ENCODE measurements around the gene CNOT3. TPM values are rescaled to one million over a fixed set of nuclear protein-coding genes. Genes with fewer than 3 reads are reported as not detected.

Gene CNOT3
- total and polyA plus RNA-seq, 2 of the 13 experiments (the other 11 are each of a cell fraction or from before 2014, with no cell fraction given), result 4.3 to 5.8 TPM

DNA sequence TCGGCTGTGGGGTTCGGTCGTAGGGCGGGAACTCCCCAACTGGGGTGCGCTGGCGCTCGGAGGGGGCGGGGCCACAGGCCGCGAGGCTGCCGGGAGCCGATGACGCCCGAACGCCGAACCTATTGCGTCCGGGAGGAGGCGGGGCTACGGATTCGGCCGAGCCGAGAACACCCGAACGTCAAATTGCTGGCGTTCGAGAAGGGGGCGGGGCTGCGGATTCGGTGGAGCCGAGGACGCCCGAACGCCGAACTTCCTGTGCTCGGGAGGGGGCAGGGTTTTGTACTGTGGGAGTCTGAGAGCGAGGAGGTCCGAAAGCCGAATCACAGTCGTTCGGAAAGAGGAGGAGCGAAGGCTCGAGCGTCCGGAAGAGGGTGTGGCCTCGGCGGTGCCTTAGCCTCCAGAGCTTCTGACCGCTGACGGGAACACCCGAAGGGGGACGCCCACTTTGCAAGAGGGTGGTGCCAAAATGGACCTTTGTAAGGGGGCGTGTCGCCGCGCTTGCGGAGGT, 53.0 kb downstream of the CNOT3 start (continued):
- TF ChIP-seq SIN3A (IDR thresholded peaks at IDR 0.05; ENCODE audit: borderline replicate concordance, low read depth, low read length) (peak; percentile 65; the same call in 1 of the 2 replicates), EZH2 (conservative IDR thresholded peaks at IDR 0.05; ENCODE audit: low read depth, low read length) (no peak), NR2C2 (CRISPR knock-in tag; IDR thresholded peaks at IDR 0.05; ENCODE audit: borderline replicate concordance) (0 out of 2 replicates have a peak, but pooled peaks have one; percentile 32), SP5 (CRISPR knock-in tag; IDR thresholded peaks at IDR 0.05; ENCODE audit: borderline replicate concordance, low read depth) (peak; percentile 33; the same call in 1 of the 2 replicates), POLR2G (IDR thresholded peaks at IDR 0.05; ENCODE audit: low read depth, low read length) (peak; percentile 64), TBX2 (CRISPR knock-in tag; IDR thresholded peaks at IDR 0.05; ENCODE audit: borderline replicate concordance) (peak; percentile 57; the same call in 1 of the 2 replicates), HDAC1 (CRISPR knock-in tag; IDR thresholded peaks at IDR 0.05) (peak; percentile 52; the same call in 1 of the 2 replicates), ZNF350 (CRISPR knock-in tag; IDR thresholded peaks at IDR 0.05; ENCODE audit: borderline replicate concordance, low read depth) (0 out of 2 replicates have a peak, but pooled peaks have one; percentile 18), ZNF709 (CRISPR knock-in tag; IDR thresholded peaks at IDR 0.05) (peak; percentile 72; the same call in 1 of the 2 replicates), HOXA3 (CRISPR knock-in tag; IDR thresholded peaks at IDR 0.05) (peak; percentile 43), ZNF772 (CRISPR knock-in tag; IDR thresholded peaks at IDR 0.05) (0 out of 2 replicates have a peak, but pooled peaks have one; percentile 11), ELF1 (CRISPR knock-in tag; IDR thresholded peaks at IDR 0.05) (peak; percentile 74), RBFOX2 (IDR thresholded peaks at IDR 0.05; ENCODE audit: low read depth, low read length) (peak; percentile 79), MZF1 (CRISPR knock-in tag; IDR thresholded peaks at IDR 0.05; ENCODE audit: borderline replicate concordance) (no peak), ZNF607 (CRISPR knock-in tag; IDR thresholded peaks at IDR 0.05; ENCODE audit: borderline replicate concordance) (0 out of 2 replicates have a peak, but pooled peaks have one; percentile 12)
- TF ChIP-seq, protein P1, sequence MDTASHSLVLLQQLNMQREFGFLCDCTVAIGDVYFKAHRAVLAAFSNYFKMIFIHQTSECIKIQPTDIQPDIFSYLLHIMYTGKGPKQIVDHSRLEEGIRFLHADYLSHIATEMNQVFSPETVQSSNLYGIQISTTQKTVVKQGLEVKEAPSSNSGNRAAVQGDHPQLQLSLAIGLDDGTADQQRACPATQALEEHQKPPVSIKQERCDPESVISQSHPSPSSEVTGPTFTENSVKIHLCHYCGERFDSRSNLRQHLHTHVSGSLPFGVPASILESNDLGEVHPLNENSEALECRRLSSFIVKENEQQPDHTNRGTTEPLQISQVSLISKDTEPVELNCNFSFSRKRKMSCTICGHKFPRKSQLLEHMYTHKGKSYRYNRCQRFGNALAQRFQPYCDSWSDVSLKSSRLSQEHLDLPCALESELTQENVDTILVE (CRISPR knock-in tag; IDR thresholded peaks at IDR 0.05), result 0 out of 2 replicates have a peak, but pooled peaks have one; percentile 2
- TF ChIP-seq, protein P2, sequence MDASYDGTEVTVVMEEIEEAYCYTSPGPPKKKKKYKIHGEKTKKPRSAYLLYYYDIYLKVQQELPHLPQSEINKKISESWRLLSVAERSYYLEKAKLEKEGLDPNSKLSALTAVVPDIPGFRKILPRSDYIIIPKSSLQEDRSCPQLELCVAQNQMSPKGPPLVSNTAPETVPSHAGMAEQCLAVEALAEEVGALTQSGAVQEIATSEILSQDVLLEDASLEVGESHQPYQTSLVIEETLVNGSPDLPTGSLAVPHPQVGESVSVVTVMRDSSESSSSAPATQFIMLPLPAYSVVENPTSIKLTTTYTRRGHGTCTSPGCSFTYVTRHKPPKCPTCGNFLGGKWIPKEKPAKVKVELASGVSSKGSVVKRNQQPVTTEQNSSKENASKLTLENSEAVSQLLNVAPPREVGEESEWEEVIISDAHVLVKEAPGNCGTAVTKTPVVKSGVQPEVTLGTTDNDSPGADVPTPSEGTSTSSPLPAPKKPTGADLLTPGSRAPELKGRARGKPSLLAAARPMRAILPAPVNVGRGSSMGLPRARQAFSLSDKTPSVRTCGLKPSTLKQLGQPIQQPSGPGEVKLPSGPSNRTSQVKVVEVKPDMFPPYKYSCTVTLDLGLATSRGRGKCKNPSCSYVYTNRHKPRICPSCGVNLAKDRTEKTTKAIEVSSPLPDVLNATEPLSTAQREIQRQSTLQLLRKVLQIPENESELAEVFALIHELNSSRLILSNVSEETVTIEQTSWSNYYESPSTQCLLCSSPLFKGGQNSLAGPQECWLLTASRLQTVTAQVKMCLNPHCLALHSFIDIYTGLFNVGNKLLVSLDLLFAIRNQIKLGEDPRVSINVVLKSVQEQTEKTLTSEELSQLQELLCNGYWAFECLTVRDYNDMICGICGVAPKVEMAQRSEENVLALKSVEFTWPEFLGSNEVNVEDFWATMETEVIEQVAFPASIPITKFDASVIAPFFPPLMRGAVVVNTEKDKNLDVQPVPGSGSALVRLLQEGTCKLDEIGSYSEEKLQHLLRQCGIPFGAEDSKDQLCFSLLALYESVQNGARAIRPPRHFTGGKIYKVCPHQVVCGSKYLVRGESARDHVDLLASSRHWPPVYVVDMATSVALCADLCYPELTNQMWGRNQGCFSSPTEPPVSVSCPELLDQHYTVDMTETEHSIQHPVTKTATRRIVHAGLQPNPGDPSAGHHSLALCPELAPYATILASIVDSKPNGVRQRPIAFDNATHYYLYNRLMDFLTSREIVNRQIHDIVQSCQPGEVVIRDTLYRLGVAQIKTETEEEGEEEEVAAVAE (CRISPR knock-in tag; IDR thresholded peaks at IDR 0.05; ENCODE audit: borderline replicate concordance), result no peak
- TF ChIP-seq, protein P3, sequence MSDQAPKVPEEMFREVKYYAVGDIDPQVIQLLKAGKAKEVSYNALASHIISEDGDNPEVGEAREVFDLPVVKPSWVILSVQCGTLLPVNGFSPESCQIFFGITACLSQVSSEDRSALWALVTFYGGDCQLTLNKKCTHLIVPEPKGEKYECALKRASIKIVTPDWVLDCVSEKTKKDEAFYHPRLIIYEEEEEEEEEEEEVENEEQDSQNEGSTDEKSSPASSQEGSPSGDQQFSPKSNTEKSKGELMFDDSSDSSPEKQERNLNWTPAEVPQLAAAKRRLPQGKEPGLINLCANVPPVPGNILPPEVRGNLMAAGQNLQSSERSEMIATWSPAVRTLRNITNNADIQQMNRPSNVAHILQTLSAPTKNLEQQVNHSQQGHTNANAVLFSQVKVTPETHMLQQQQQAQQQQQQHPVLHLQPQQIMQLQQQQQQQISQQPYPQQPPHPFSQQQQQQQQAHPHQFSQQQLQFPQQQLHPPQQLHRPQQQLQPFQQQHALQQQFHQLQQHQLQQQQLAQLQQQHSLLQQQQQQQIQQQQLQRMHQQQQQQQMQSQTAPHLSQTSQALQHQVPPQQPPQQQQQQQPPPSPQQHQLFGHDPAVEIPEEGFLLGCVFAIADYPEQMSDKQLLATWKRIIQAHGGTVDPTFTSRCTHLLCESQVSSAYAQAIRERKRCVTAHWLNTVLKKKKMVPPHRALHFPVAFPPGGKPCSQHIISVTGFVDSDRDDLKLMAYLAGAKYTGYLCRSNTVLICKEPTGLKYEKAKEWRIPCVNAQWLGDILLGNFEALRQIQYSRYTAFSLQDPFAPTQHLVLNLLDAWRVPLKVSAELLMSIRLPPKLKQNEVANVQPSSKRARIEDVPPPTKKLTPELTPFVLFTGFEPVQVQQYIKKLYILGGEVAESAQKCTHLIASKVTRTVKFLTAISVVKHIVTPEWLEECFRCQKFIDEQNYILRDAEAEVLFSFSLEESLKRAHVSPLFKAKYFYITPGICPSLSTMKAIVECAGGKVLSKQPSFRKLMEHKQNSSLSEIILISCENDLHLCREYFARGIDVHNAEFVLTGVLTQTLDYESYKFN (CRISPR knock-in tag; conservative IDR thresholded peaks at IDR 0.05), result peak; percentile 8; the same call in 1 of the 2 replicates

Data from HepG2 (cell line).